ENCODE data around the gene SLC43A2.

DNA sequence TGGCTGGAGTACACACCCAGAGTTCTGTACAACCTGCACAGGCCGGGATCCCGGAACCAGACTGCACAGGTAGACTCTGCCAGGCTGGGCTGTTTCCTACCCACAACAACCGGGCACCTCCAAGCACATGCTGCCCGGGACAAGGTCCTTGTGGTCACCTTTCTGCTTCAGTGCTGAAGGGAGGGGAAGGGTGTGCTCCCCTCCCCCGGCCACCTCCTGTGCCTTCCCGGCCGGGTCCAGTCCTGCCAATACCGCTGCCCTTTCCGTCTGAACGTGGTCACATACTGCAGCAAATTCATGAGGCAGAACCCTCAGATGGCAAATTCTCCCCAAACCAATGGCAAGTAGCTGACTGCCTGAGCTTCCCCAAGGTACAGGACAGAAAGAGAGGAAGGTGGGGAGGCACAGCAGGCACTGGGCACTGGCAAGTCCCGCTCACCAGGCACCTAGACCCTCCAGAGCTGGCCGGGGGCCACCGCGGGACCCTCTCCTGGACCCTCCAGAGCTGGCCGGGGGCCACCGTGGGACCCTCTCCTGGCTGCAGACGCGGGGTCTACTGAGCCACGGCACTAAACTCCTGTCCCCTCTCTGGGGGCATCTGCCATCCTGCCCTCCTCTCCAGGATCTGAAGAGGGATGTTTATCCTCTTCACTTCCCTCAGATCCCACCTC, 22.8 kb downstream of the SLC43A2 start:
- TF ChIP-seq, protein P1, sequence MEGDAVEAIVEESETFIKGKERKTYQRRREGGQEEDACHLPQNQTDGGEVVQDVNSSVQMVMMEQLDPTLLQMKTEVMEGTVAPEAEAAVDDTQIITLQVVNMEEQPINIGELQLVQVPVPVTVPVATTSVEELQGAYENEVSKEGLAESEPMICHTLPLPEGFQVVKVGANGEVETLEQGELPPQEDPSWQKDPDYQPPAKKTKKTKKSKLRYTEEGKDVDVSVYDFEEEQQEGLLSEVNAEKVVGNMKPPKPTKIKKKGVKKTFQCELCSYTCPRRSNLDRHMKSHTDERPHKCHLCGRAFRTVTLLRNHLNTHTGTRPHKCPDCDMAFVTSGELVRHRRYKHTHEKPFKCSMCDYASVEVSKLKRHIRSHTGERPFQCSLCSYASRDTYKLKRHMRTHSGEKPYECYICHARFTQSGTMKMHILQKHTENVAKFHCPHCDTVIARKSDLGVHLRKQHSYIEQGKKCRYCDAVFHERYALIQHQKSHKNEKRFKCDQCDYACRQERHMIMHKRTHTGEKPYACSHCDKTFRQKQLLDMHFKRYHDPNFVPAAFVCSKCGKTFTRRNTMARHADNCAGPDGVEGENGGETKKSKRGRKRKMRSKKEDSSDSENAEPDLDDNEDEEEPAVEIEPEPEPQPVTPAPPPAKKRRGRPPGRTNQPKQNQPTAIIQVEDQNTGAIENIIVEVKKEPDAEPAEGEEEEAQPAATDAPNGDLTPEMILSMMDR (IDR thresholded peaks at IDR 0.05), result no peak
- TF ChIP-seq POLR2AphosphoS5 (IDR thresholded peaks at IDR 0.05) (no peak), POLR2A (IDR thresholded peaks at IDR 0.05) (no peak), EP300 (IDR thresholded peaks at IDR 0.05) (no peak)

Measured in upper lobe of left lung (tissue), 4 donors.